ENCODE results near the gene CCDC136.
A peak's percentile ranks its signal among the peaks of the same experiment; 100 is the strongest.

Gene CCDC136

GRCh38 chr7:128831178-128831993, 39.6 kb downstream of the CCDC136 start:
- Histone ChIP-seq H3K27ac (ENCODE audit: low read depth, low read length) (peak overlapping the region; percentile 23), H3K4me1 (ENCODE audit: control insufficient read depth in 5 of 5, insufficient read depth in 5 of 5, low read length in 5 of 5) (peaks cover 7 to 55% (median 50%) of the 10 kb centered on the region in 5 donors), H3K9ac (ENCODE audit: low read length in 5 of 5) (peak overlapping the region in 1 of 5 donors; percentile 16), H3K4me3 (ENCODE audit: low read depth in 1 of 5, low read length in 5 of 5) (peak overlapping the region in 4 of 5 donors; percentile 53 to 66 (median 61)), H3K9me3 (ENCODE audit: control insufficient read depth in 5 of 5, low read length in 5 of 5) (no peaks in the 10 kb centered on the region), H3K36me3 (ENCODE audit: control insufficient read depth in 5 of 5, insufficient read depth in 5 of 5, low read length in 5 of 5) (peaks cover 0 to 3% (median 0%) of the 10 kb centered on the region in 5 donors), H3K27me3 (ENCODE audit: control insufficient read depth in 5 of 5, insufficient read depth in 4 of 5, low read length in 5 of 5) (peaks cover 4 to 25% (median 16%) of the 10 kb centered on the region in 5 donors)

- H3K36me3 ChIP-seq (ENCODE audit: control insufficient read depth in 5 of 5, insufficient read depth in 5 of 5, low read length in 5 of 5), result peaks cover 0 to 3% (median 0%) of the 10 kb centered on the region in 5 donors
- H3K9ac ChIP-seq (ENCODE audit: low read length in 5 of 5), result peak overlapping the region in 3 of 5 donors; percentile 4 to 26 (median 20)
- H3K4me3 ChIP-seq (ENCODE audit: low read depth in 1 of 5, low read length in 5 of 5), result peak overlapping the region; percentile 25 to 66 (median 60)
- peaks cover 7 to 55% (median 50%) of the 10 kb centered on the region in 5 donors for H3K4me1 ChIP-seq (ENCODE audit: control insufficient read depth in 5 of 5, insufficient read depth in 5 of 5, low read length in 5 of 5)
- H3K27me3 ChIP-seq (ENCODE audit: control insufficient read depth in 5 of 5, insufficient read depth in 4 of 5, low read length in 5 of 5), result peaks cover 4 to 25% (median 16%) of the 10 kb centered on the region in 5 donors
- H3K9me3 ChIP-seq (ENCODE audit: control insufficient read depth in 5 of 5, low read length in 5 of 5), result no peaks in the 10 kb centered on the region
- H3K27ac ChIP-seq (ENCODE audit: low read depth, low read length), result peak overlapping the region; percentile 65
These were observed 40.5 kb downstream of the CCDC136 start for GRCh38 chr7:128831994-128832879.

- Histone ChIP-seq H3K9me3 (ENCODE audit: control insufficient read depth in 5 of 5, low read length in 5 of 5) (no peaks in the 10 kb centered on the region), H3K36me3 (ENCODE audit: control insufficient read depth in 5 of 5, insufficient read depth in 5 of 5, low read length in 5 of 5) (peaks cover 0 to 5% (median 0%) of the 10 kb centered on the region in 5 donors), H3K27me3 (ENCODE audit: control insufficient read depth in 5 of 5, insufficient read depth in 4 of 5, low read length in 5 of 5) (peaks cover 4 to 25% (median 16%) of the 10 kb centered on the region in 5 donors), H3K27ac (ENCODE audit: low read depth, low read length) (peak overlapping the region; percentile 65), H3K4me1 (ENCODE audit: control insufficient read depth in 5 of 5, insufficient read depth in 5 of 5, low read length in 5 of 5) (peaks cover 6 to 51% (median 48%) of the 10 kb centered on the region in 5 donors), H3K9ac (ENCODE audit: low read length in 5 of 5) (peak overlapping the region in 1 of 5 donors; percentile 4), H3K4me3 (ENCODE audit: low read depth in 1 of 5, low read length in 5 of 5) (peak overlapping the region in 4 of 5 donors; percentile 7 to 47 (median 43))
These were observed 41.0 kb downstream of the CCDC136 start for GRCh38 chr7:128832880-128833147.

GRCh38 chr7:128833148-128833945, 41.6 kb downstream of the CCDC136 start:
- peak overlapping the region; percentile 65 for H3K27ac ChIP-seq (ENCODE audit: low read depth, low read length)
- no peaks in the 10 kb centered on the region for H3K9me3 ChIP-seq (ENCODE audit: control insufficient read depth in 5 of 5, low read length in 5 of 5)
- peaks cover 3 to 46% (median 42%) of the 10 kb centered on the region in 5 donors for H3K4me1 ChIP-seq (ENCODE audit: control insufficient read depth in 5 of 5, insufficient read depth in 5 of 5, low read length in 5 of 5)
- H3K36me3 ChIP-seq (ENCODE audit: control insufficient read depth in 5 of 5, insufficient read depth in 5 of 5, low read length in 5 of 5), result peaks cover 0 to 7% (median 0%) of the 10 kb centered on the region in 5 donors
- H3K27me3 ChIP-seq (ENCODE audit: control insufficient read depth in 5 of 5, insufficient read depth in 4 of 5, low read length in 5 of 5), result peaks cover 4 to 25% (median 16%) of the 10 kb centered on the region in 5 donors
- peak overlapping the region in 3 of 5 donors; percentile 40 to 47 (median 46) for H3K4me3 ChIP-seq (ENCODE audit: low read depth in 1 of 5, low read length in 5 of 5)
- H3K9ac ChIP-seq (ENCODE audit: low read length in 5 of 5), result peak overlapping the region in 1 of 5 donors; percentile 4

GRCh38 chr7:128833946-128834325, 42.2 kb downstream of the CCDC136 start:
- no peaks in the 10 kb centered on the region for H3K9me3 ChIP-seq (ENCODE audit: control insufficient read depth in 5 of 5, low read length in 5 of 5)
- H3K27me3 ChIP-seq (ENCODE audit: control insufficient read depth in 5 of 5, insufficient read depth in 4 of 5, low read length in 5 of 5), result peaks cover 4 to 25% (median 16%) of the 10 kb centered on the region in 5 donors
- H3K36me3 ChIP-seq (ENCODE audit: control insufficient read depth in 5 of 5, insufficient read depth in 5 of 5, low read length in 5 of 5), result peaks cover 0 to 8% (median 0%) of the 10 kb centered on the region in 5 donors
- H3K4me3 ChIP-seq (ENCODE audit: low read depth in 1 of 5, low read length in 5 of 5), result peak overlapping the region in 1 of 5 donors; percentile 37
- no peak overlapping the region for H3K9ac ChIP-seq (ENCODE audit: low read length in 5 of 5)
- H3K27ac ChIP-seq (ENCODE audit: low read depth, low read length), result no peak overlapping the region
- peaks cover 3 to 46% (median 39%) of the 10 kb centered on the region in 5 donors for H3K4me1 ChIP-seq (ENCODE audit: control insufficient read depth in 5 of 5, insufficient read depth in 5 of 5, low read length in 5 of 5)

- peaks cover 2 to 36% (median 29%) of the 10 kb centered on the region in 5 donors for H3K4me1 ChIP-seq (ENCODE audit: control insufficient read depth in 5 of 5, insufficient read depth in 5 of 5, low read length in 5 of 5)
- no peak overlapping the region for H3K4me3 ChIP-seq (ENCODE audit: low read depth in 1 of 5, low read length in 5 of 5)
- no peaks in the 10 kb centered on the region for H3K9me3 ChIP-seq (ENCODE audit: control insufficient read depth in 5 of 5, low read length in 5 of 5)
- peaks cover 4 to 20% (median 14%) of the 10 kb centered on the region in 5 donors for H3K27me3 ChIP-seq (ENCODE audit: control insufficient read depth in 5 of 5, insufficient read depth in 4 of 5, low read length in 5 of 5)
- peaks cover 0 to 17% (median 0%) of the 10 kb centered on the region in 5 donors for H3K36me3 ChIP-seq (ENCODE audit: control insufficient read depth in 5 of 5, insufficient read depth in 5 of 5, low read length in 5 of 5)
- H3K27ac ChIP-seq (ENCODE audit: low read depth, low read length), result no peak overlapping the region
- H3K9ac ChIP-seq (ENCODE audit: low read length in 5 of 5), result no peak overlapping the region
These were observed 43.5 kb downstream of the CCDC136 start for GRCh38 chr7:128835231-128835751.

- Histone ChIP-seq H3K4me1 (ENCODE audit: control insufficient read depth in 5 of 5, insufficient read depth in 5 of 5, low read length in 5 of 5) (peaks cover 2 to 29% (median 22%) of the 10 kb centered on the region in 5 donors), H3K27me3 (ENCODE audit: control insufficient read depth in 5 of 5, insufficient read depth in 4 of 5, low read length in 5 of 5) (peaks cover 4 to 19% (median 12%) of the 10 kb centered on the region in 5 donors), H3K27ac (ENCODE audit: low read depth, low read length) (no peak overlapping the region), H3K36me3 (ENCODE audit: control insufficient read depth in 5 of 5, insufficient read depth in 5 of 5, low read length in 5 of 5) (peaks cover 0 to 17% (median 0%) of the 10 kb centered on the region in 5 donors), H3K9me3 (ENCODE audit: control insufficient read depth in 5 of 5, low read length in 5 of 5) (no peaks in the 10 kb centered on the region), H3K9ac (ENCODE audit: low read length in 5 of 5) (no peak overlapping the region), H3K4me3 (ENCODE audit: low read depth in 1 of 5, low read length in 5 of 5) (no peak overlapping the region)
These were observed 44.2 kb downstream of the CCDC136 start for GRCh38 chr7:128835790-128836641.

GRCh38 chr7:128836729-128837348, 45.1 kb downstream of the CCDC136 start:
- Histone ChIP-seq H3K4me3 (ENCODE audit: low read depth in 1 of 5, low read length in 5 of 5) (no peak overlapping the region), H3K9me3 (ENCODE audit: control insufficient read depth in 5 of 5, low read length in 5 of 5) (no peaks in the 10 kb centered on the region), H3K9ac (ENCODE audit: low read length in 5 of 5) (no peak overlapping the region), H3K4me1 (ENCODE audit: control insufficient read depth in 5 of 5, insufficient read depth in 5 of 5, low read length in 5 of 5) (peaks cover 2 to 21% (median 15%) of the 10 kb centered on the region in 5 donors), H3K27ac (ENCODE audit: low read depth, low read length) (no peak overlapping the region), H3K27me3 (ENCODE audit: control insufficient read depth in 5 of 5, insufficient read depth in 4 of 5, low read length in 5 of 5) (peaks cover 0 to 12% (median 11%) of the 10 kb centered on the region in 5 donors), H3K36me3 (ENCODE audit: control insufficient read depth in 5 of 5, insufficient read depth in 5 of 5, low read length in 5 of 5) (peaks cover 0 to 17% (median 0%) of the 10 kb centered on the region in 5 donors)
